Activated naive CD8-positive, alpha-beta T cell treated with anti-CD3 and anti-CD28 coated beads, Interleukin-2, amount 50 U/mL, for 16 hours (primary cell): ENCODE data around the gene ENPEP.
"Not testable (repeated sequence)": the region's sequence is repeated elsewhere in the genome, so short reads cannot be mapped to it uniquely, and the experiment has no call there.

Experiments used
- DNase-seq: peaks from one replicate; pipeline ENCODE4 v3.0.0-alpha.2; 2020; ENCODE audit warnings: low read depth, low spot score

The ENPEP gene

GRCh38 chr4:110484029-110484428, 8.1 kb downstream of the ENPEP start:
- DNase-seq = no peak

DNA sequence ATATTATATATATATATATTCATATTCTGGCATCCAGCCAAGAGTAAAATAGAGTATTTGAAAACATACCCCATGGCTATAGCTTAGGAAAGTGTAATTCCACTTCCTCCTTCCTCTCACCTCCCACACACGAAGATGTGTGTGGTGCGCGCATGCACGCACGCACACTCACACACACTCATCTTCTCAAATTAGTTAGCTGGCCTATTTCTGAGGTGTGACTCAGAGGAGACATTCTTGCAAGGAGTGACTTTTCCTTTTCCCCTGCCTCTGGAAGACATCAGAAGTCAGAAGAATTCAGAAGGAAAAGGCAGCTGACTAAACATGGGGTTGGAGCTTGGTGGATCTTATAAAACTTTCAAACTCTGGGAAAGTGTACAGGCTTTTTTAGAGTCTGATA, 8.8 kb downstream of the ENPEP start:
- no peak for DNase-seq

DNA sequence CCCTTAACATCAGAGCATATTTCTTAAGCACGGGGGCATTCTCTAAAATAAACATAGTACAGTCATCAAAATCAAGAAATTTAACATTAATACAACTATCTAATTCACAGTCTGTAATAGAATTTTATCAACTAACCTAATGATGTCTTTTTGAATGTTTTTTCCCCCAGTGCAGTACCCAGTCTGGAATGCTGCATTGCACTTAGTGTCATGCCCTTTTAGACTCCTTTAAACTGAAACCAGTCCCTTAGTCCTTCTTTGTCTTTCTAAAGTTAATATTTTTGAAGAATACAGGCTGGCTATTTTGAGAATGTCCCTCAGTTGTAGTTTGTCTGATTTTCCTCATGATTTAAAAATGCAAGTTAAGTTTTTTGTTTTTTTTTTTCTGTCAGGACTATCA, 9.5 kb downstream of the ENPEP start:
- no peak for DNase-seq

DNA sequence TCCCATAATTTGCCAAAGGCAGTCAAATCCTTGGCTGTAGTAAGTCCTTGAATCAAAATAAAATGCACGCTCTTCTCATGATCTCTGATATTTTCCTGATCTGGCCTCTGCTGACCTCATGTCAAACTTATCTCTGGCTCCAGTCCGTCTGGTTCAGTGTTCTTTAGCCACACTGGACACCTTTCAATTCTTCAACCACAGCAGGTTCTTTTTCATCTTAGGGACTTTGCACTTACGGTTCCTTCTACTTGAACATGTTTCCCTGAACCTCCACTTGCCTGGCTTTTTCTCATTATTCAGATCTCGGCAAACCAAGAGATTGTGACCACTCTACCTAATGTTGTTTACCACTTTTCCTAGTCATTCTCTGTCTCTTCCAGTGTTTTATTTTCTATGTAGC, 10.3 kb downstream of the ENPEP start:
- no peak for DNase-seq

DNA sequence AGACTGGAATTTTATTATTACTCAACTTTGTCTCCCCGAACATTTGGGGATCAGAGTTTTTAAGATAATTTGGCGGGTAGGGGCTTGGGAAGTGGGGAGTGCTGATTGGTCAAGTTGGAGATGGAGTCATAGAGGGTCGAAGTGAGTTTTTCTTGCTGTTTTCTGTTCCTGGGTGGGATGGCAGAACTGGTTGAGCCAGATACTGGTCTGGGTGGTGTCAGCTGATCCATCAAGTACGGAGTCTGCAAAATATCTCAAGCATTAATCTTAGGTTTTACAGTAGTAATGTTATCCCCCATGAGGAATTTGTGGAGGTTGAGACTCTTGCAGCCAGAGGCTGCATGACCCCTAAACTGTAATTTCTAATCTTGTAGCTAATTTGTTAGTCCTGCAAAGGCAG, 10.9 kb downstream of the ENPEP start:
- not testable (repeated sequence) for DNase-seq

DNA sequence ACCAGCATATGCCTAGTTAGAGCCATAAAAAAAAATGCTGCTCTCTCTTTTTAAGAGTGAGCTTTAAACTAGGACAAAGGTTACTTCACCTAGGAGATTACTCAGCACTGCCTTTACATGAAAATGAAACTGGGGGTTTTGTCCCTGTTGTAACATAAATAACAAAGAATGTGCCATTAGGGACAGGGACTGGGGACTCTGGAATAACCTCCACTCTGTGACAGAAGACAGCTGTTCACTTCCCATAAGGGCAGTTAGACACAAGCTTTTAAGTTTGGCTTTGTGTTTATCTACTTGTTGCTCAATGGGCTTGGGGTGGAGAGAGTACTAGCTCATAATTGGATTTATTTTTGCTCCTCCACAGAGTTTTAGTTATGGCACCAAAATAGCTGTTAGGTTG, 11.9 kb downstream of the ENPEP start:
- no peak for DNase-seq

DNA sequence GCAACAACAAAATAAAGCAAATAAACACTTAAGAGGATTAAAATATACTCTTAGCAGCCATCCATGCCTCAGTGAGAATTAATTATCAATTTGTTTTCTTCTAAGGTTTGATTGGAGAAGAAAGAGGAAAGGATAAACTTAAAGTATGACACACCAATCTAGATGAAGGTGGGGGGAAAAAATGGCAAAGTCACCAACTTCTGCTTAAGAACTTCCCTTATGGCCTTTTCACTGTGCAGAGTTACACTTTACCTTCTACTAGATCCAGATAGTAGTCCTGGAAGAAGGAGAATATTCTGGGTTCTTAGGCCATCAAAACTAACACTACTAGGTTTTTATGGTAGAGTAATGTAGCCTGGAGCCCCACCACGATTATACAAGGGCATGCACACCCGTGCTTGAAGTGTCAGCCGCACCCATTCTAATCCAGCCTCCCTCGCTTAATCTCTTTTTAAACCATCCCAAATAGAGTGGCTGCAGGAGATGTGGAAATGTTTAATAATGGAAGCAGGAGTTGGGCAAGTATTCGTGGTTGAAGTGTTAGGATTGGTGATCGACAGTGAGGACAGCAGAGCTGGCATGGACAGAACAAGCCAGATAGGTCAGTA, 14.1 kb downstream of the ENPEP start:
- DNase-seq = no peak

- no peak for DNase-seq
Observed at GRCh38 chr4:110492522-110492921, 16.6 kb downstream of the ENPEP start.

GRCh38 chr4:110493520-110493919, 17.6 kb downstream of the ENPEP start:
- DNase-seq = no peak

GRCh38 chr4:110498420-110498819, 22.5 kb downstream of the ENPEP start:
- no peak for DNase-seq

DNA sequence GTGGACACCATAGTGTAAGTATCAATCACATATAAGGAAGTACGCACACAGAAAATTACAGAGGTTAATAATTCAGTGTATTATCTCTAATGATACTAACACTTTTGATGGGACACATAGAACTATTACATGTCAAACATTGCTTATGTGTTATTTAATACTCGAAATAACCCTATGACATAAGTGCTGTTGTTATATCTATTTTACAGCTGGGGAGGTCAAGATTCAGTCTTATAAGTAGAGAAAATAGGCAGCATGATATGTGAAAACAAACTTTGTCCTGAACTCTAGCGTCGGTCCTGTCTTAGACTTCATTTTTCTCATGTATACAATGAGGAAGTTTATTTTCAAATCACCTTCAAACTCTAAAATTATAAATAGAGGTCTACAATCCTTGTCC, 23.2 kb downstream of the ENPEP start:
- DNase-seq = no peak

- DNase-seq = no peak
Observed at GRCh38 chr4:110501826-110502225, 25.9 kb downstream of the ENPEP start.

GRCh38 chr4:110503270-110504083, 27.5 kb downstream of the ENPEP start:
- DNase-seq = no peak

DNA sequence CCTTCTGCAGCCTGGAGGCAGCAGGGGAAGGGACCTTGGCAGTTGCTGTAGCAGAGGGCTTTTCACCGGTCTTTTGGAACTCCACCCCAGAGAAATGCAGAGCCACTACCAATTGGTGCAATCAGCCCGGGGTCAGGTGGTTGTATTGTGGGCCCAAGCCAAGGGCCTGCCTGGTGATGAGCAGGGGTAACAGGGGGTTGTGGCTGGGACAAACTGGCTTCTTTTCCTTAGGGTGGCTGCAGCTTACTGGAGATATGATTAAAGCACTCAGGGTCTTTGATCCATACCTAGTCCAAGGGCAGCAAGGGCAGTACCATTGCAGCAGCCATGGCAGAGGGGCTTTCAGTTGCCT, 28.1 kb downstream of the ENPEP start:
- DNase-seq = no peak

DNA sequence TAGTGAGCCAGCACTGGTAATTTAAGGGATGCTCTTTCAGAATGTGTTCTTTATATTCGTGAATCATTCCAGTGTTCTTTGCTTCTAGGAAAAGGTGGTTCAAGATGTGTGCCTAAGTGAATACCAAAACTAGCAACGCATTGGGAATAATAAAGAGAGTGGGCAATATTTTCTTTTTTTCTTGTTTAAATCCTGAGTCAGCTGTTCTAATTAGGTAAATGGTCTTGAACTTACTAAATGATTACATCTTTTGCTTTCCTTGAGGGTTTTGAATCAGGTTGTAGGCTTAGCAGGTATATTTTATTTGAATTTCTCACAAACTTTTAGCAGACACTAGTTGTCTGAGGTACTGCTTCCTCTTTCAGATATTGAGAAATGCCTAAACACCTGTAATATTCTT, 29.5 kb downstream of the ENPEP start:
- DNase-seq = no peak

GRCh38 chr4:110508827-110509710, 33.1 kb downstream of the ENPEP start:
- DNase-seq = no peak

GRCh38 chr4:110510277-110510676, 34.3 kb downstream of the ENPEP start:
- no peak for DNase-seq

GRCh38 chr4:110510955-110511544, 35.1 kb downstream of the ENPEP start:
- no peak for DNase-seq

- no peak for DNase-seq
Observed at GRCh38 chr4:110512901-110513300, 36.9 kb downstream of the ENPEP start.

DNA sequence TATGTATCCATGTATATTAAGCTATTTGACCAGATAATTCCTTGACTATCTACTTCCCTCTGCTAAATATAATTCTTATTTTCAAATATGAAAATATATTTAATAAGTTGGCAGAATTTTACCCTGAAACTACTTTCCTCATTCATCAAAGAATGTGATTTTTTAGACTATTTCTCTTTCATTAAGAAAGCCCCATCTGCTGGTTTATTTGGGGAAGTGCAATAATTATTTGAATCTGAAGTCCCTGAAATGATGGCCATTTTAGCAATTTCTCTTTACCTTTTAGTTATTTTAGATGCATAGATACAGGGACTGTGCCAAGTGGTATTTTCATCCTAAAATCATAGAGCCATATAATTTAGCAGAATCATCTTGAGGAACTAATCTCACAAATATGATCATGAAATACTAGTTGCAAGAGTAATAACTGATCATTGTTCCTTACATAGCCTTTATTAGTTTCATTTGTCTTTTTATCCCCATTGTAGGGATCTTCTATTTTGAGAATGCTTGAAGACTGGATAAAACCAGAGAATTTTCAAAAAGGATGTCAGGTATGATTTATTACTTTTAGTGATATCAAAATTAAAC, 39.0 kb downstream of the ENPEP start:
- DNase-seq = no peak

- DNase-seq = no peak
Observed at GRCh38 chr4:110515676-110516075, 39.7 kb downstream of the ENPEP start.
